Spinal cord (tissue), 10 donors: Measurements from ENCODE around the gene SLC17A4. TPM values are rescaled to one million over a fixed set of nuclear protein-coding genes. Genes with fewer than 3 reads are reported as not detected.

Experiments used
- DNase-seq, 6 donors: peaks; one replicate each; pipeline versions ENCODE4 v3.0.0 to v3.0.0-alpha.2; 2013 to 2015; ENCODE audit warnings: low spot score in 6 of 6, low read depth in 4 of 6
- H3K27ac ChIP-seq: one replicate; pipeline ENCODE4 v1.5.1; 2013; ENCODE audit warnings: low read depth, low read length, control low read depth
- H3K27me3 ChIP-seq: one replicate; pipeline ENCODE4 v1.6.1; 2013; ENCODE audit warnings: low read length; ENCODE audit not compliant: control insufficient read depth, insufficient read depth
- H3K36me3 ChIP-seq: one replicate; pipeline ENCODE4 v1.6.1; 2013; ENCODE audit warnings: low read length; ENCODE audit not compliant: control insufficient read depth, insufficient read depth
- H3K4me1 ChIP-seq: one replicate; pipeline ENCODE4 v1.6.1; 2013; ENCODE audit warnings: low read length; ENCODE audit not compliant: control insufficient read depth, insufficient read depth
- H3K4me3 ChIP-seq: one replicate; pipeline ENCODE4 v1.5.1; 2013; ENCODE audit warnings: low read depth, low read length, control low read depth
- H3K9me3 ChIP-seq: one replicate; pipeline ENCODE4 v1.6.1; 2013; ENCODE audit warnings: low read length; ENCODE audit not compliant: control insufficient read depth, insufficient read depth
- WGBS: methylation state at CpG from one replicate; pipeline ENCODE4 v1.1.5; 2013; ENCODE audit warnings: missing lambda C conversion rate; ENCODE audit not compliant: insufficient coverage; 5-methylcytosine and 5-hydroxymethylcytosine counted together
- long read RNA-seq, 4 donors: transcript quantifications; one replicate each; lab custom pipeline, GENCODE V29; 2026
- polyA plus RNA-seq, 2 donors: library from polyadenylated mRNA; unstranded; fragments of 120-200 nt; gene quantifications; one replicate each; pipeline ENCODE4 v1.2.1, GENCODE V29; 2013; ENCODE audit not compliant: insufficient read length in 2 of 2
- total RNA-seq, 2 donors: library from RNA; depleted of rRNA in 1 of 2; stranded (reverse); fragments of 120-200 nt in 1 of 2; fragments of >200 nt in 1 of 2; gene quantifications; one replicate each; pipeline versions ENCODE4 v1.2.3 to v1.2.4, GENCODE V29; 2013 to 2014
- donor health status: healthy.

Gene SLC17A4
- total RNA-seq (not detected), polyA plus RNA-seq (not detected)
- long read RNA-seq, donor 1 = 0 reads
- long read RNA-seq, donor 2 = 0 reads
- long read RNA-seq, donor 3 = 0 reads
- long read RNA-seq, donor 4 = 0 reads

- no peaks in the 10 kb centered on the region for H3K9me3 ChIP-seq
- H3K27me3 ChIP-seq = no peaks in the 10 kb centered on the region
- H3K27ac ChIP-seq = no peak within 1 kb of the TSS
- DNase-seq = no peak
- no peaks in the 10 kb centered on the region for H3K4me1 ChIP-seq
- no peaks in the 10 kb centered on the region for H3K36me3 ChIP-seq
- H3K4me3 ChIP-seq = no peak within 1 kb of the TSS
Measured at GRCh38 chr6:25754535-25754934, at the start of gene SLC17A4. SLC17A4 (plus strand) TSS chr6:25754742; CDS start chr6:25761963, 7,221 bp downstream.

GRCh38 chr6:25706314-25707014 lies 48.1 kb upstream of the SLC17A4 start:
- WGBS = 77% methylated on average over 5 of the region's 6 CpGs
- H3K36me3 ChIP-seq = no peaks in the 10 kb centered on the region
- peak in 1 of 6 donors; percentile 20 for DNase-seq

GRCh38 chr6:25709761-25710160 lies 44.8 kb upstream of the SLC17A4 start:
- Histone ChIP-seq H3K27me3 (no peaks in the 10 kb centered on the region), H3K4me1 (no peaks in the 10 kb centered on the region), H3K36me3 (no peaks in the 10 kb centered on the region), H3K27ac (no peak overlapping the region), H3K4me3 (no peak overlapping the region), H3K9me3 (no peaks in the 10 kb centered on the region)
- 99% methylated on average over 7 of the region's 10 CpGs for WGBS
- no peak for DNase-seq

More at GRCh38 chr6:25706314-25707014, 48.1 kb upstream of the SLC17A4 start:
- Histone ChIP-seq H3K27me3 (no peaks in the 10 kb centered on the region), H3K9me3 (no peaks in the 10 kb centered on the region), H3K4me3 (no peak overlapping the region), H3K4me1 (no peaks in the 10 kb centered on the region), H3K27ac (no peak overlapping the region)

- H3K27me3 ChIP-seq = no peaks in the 10 kb centered on the region
- H3K9me3 ChIP-seq = no peaks in the 10 kb centered on the region
- H3K27ac ChIP-seq = no peak overlapping the region
- WGBS = 94% methylated on average over 4 of the region's 14 CpGs
- H3K36me3 ChIP-seq = no peaks in the 10 kb centered on the region
- H3K4me1 ChIP-seq = no peaks in the 10 kb centered on the region
- no peak for DNase-seq
- no peak overlapping the region for H3K4me3 ChIP-seq
Measured at GRCh38 chr6:25710287-25710686, 44.3 kb upstream of the SLC17A4 start.

- no peaks in the 10 kb centered on the region for H3K9me3 ChIP-seq
- no peaks in the 10 kb centered on the region for H3K36me3 ChIP-seq
- DNase-seq = peak in 2 of 6 donors; percentile 56 to 79
- no peaks in the 10 kb centered on the region for H3K4me1 ChIP-seq
- H3K4me3 ChIP-seq = no peak overlapping the region
- H3K27me3 ChIP-seq = no peaks in the 10 kb centered on the region
- no peak overlapping the region for H3K27ac ChIP-seq
- WGBS = no CpG with 5 or more reads among the region's 1 CpG
Measured at GRCh38 chr6:25713824-25714223, 40.7 kb upstream of the SLC17A4 start.

- Histone ChIP-seq H3K27ac (no peak overlapping the region), H3K4me1 (no peaks in the 10 kb centered on the region), H3K36me3 (no peaks in the 10 kb centered on the region), H3K9me3 (no peaks in the 10 kb centered on the region), H3K27me3 (no peaks in the 10 kb centered on the region), H3K4me3 (no peak overlapping the region)
- WGBS = 54% methylated on average over 3 of the region's 3 CpGs
- no peak for DNase-seq
Measured at GRCh38 chr6:25714765-25715164, 39.8 kb upstream of the SLC17A4 start.

- H3K27ac ChIP-seq = no peak overlapping the region
- no peaks in the 10 kb centered on the region for H3K9me3 ChIP-seq
- no peaks in the 10 kb centered on the region for H3K27me3 ChIP-seq
- no peak overlapping the region for H3K4me3 ChIP-seq
- no peak for DNase-seq
- 95% methylated on average over 3 of the region's 4 CpGs for WGBS
- H3K4me1 ChIP-seq = no peaks in the 10 kb centered on the region
- no peaks in the 10 kb centered on the region for H3K36me3 ChIP-seq
Measured at GRCh38 chr6:25715794-25716193, 38.7 kb upstream of the SLC17A4 start.

- H3K4me1 ChIP-seq = no peaks in the 10 kb centered on the region
- H3K9me3 ChIP-seq = no peaks in the 10 kb centered on the region
- no peaks in the 10 kb centered on the region for H3K27me3 ChIP-seq
- WGBS = no CpG with 5 or more reads among the region's 6 CpGs
- H3K4me3 ChIP-seq = no peak overlapping the region
- no peaks in the 10 kb centered on the region for H3K36me3 ChIP-seq
- peak in 4 of 6 donors; percentile 31 to 90 (median 65) for DNase-seq
- H3K27ac ChIP-seq = no peak overlapping the region
Measured at GRCh38 chr6:25717866-25718740, 36.4 kb upstream of the SLC17A4 start.

GRCh38 chr6:25726122-25726911 lies 28.2 kb upstream of the SLC17A4 start:
- no peaks in the 10 kb centered on the region for H3K36me3 ChIP-seq
- H3K27me3 ChIP-seq = no peaks in the 10 kb centered on the region
- no peaks in the 10 kb centered on the region for H3K4me1 ChIP-seq
- H3K27ac ChIP-seq = no peak overlapping the region
- 94% methylated on average over 34 of the region's 37 CpGs for WGBS
- DNase-seq = no peak
- no peak overlapping the region for H3K4me3 ChIP-seq
- no peaks in the 10 kb centered on the region for H3K9me3 ChIP-seq
